Activated effector memory CD4-positive, alpha-beta T cell treated with Interleukin-2 at 50 U/mL for 16 hours (primary cell): ENCODE measurements around the gene M1AP.
"Not testable (repeated sequence)": the region's sequence is repeated elsewhere in the genome, so short reads cannot be mapped to it uniquely, and the experiment has no call there.

Experiments
- DNase-seq: peaks from one replicate; pipeline ENCODE4 v3.0.0-alpha.2; 2020

The M1AP gene

DNA sequence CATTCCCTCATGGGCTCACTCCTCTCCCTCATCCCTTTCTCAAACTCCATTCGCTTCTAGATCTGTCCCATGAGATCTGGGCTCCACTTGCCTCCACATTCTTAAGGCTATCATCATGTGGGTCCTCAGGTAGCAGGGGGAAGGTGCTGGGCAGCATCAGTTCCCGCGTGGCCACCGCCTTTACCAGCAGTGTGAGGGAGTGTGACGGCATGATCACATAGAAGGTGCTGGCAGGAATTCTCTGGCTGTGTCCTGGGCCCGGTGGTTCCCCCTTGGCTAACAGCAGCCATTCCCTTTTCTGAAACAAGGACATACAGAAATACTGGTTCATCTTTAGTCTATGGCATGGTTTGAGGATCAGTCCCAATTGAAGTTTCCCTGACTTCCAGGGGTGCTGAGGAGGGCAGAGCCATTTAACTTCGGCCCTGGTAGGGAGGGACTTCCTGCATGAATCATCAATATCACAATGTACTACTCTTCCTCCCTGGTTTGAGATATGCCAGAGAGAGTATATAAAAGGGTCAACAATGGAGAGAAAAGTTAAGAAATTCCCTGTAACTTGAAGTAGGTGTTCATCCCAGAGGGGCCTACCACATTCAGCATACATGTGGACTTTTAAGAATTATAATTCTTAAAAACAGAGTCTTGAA, 85.9 kb downstream of the M1AP start:
- no peak for DNase-seq

DNA sequence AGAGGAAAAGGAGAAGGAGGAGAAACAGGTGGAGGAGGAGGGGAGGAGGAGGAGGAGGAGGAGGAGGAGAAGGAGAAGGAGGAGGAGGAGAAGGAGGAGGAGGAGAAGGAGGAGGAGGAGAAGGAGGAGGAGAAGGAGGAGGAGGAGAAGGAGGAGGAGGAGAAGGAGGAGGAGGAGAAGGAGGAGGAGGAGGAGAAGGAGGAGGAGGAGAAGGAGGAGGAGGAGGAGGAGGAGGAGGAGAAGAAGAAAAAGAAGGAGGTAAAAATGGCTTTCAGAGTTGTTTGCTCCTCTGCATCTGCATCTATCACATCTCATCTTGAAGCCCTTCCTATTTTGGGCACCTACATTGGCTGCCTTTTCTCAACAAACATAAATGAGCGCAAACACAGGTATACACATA, 87.1 kb downstream of the M1AP start:
- DNase-seq: not testable (repeated sequence)

DNA sequence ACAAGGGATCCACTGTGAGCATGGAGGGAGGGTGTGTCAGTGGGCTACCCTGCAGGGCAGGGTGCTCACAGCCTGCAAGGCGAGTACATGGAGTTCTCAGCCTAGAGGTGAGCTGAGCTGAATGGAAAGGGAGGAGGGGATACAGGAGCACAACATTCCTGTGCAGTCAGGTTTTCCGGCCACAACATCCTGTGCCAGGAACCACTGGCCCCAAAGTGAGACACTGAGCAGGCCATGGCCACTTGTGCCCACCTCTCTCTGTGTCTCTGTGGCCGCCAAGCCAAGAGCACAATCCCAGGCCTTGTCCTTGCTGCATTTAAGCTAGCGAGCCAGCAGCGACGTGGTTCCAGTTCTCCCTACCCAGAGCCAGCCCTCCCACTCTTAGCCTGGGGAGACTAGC, 87.5 kb downstream of the M1AP start:
- no peak for DNase-seq

DNA sequence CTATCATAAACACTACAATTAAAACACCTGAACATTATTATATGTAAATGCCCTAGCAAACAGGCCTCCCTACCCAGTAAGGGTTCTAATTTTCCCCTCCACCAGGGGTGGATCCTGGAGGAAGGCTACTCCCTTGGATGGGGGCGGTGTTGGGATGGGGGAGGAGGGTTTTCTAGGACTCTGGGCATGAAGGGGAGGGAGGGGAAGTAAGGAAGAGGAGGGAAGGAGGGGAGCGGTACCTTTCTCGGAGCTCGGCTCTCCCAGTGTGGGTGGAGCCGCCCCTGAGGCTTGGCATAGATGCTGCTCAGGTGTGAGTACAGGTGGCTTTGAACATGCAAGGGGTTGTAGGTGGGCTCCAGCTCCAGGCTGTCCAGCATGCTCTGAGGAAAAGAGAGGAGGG, 88.2 kb downstream of the M1AP start:
- no peak for DNase-seq

DNA sequence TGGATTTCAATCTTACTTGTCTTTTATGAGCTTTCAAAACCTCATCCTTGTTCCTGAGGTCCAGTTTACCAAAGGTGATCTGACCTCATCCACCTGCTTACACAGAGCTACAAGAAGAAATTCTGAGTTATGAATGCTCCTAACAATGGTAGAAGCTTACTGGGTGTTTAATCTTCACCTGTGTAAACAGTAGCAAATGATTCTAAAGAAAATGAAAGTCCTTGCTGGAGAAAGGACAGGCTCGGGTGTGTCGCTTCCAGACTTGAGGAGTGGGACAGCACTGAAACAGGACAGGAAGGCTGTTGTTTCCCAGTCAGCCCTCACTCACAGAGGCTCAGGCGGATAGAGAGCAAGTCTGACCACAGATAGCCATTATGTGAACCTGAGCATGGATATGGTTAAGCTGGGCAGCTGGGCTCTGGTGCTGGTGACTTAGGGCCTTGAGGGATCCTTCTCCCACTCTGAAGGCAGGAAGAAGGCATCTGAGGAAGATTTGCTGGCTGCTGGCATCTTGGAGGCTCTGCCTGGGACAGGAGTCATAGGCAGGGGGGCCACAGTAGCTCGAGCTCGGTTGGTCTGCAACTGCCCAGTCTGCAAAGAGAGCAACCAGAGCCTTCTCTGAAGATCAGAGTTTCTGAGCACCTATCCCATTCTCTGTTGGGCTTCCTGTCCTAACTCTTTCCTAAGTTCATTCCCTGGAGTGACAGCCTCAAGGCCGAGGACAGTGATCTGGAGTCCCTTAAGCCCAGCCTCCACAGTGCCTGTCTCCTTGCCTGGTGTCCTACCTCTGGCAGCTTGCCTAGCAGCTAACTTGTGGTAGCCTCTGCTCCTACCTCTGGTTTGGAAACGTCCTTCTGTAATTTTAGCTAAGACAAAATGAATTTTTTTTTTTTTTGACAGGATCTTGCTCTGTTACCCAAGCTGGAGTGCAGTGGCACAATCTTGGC, 89.6 kb downstream of the M1AP start:
- no peak for DNase-seq

DNA sequence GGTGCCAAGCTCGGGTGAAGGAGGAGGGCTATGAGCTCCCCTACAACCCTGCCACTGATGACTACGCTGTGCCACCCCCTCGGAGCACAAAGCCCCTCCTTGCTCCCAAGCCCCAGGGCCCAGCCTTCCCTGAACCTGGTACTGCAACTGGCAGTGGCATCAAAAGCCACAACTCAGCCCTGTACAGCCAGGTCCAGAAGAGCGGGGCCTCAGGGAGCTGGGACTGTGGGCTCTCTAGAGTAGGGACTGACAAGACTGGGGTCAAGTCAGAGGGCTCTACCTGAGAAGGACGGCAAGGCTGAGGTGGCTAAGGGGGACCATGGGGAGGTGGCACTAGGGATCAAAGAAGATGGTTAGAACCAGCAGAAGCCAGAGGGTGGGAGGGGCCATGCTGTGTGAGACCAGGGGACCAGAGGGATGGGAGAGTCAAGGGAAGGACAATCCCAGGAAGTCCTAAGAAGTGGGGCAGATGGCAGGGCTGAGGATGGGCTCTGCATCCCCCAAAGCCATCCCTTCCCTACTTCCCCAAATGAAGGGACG, 91.2 kb downstream of the M1AP start:
- no peak for DNase-seq

DNA sequence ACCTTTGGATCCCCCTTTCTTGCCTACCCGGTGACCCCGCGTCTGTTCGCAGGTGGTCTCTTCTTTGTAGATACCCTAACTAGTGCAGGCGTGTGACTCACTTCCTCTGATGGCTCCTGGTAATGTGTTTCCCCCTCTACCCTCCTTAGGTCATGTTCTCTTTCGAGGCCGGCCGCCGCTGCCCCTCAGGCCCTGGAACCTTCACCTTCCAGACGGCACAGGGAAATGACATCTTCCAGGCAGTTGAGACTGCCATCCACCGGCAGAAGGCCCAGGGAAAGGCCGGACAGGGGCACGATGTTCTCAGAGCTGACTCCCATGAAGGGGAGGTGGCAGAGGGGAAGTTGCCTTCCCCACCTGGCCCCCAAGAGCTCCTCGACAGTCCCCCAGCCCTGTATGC, 92.0 kb downstream of the M1AP start:
- DNase-seq: no peak

DNA sequence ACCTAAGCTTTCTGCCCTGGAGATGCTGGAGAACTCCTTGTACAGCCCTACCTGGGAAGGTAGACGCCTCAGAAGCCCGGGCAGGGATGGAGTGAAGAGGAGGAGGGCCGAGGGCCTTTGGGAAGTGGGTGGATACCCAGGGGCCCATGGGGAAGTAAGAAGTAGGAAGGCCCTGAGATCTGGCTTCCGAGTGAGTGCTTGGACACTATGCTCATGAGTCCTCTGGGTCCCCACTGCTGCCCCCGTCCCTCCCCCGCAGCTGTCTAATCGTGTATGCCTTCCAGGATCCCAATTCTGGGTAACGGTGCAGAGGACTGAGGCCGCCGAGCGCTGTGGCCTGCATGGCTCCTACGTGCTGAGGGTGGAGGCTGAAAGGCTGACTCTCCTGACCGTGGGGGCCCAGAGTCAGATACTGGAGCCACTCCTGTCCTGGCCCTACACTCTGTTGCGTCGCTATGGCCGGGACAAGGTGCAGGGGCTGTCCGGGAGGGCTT, 92.5 kb downstream of the M1AP start:
- DNase-seq: no peak

DNA sequence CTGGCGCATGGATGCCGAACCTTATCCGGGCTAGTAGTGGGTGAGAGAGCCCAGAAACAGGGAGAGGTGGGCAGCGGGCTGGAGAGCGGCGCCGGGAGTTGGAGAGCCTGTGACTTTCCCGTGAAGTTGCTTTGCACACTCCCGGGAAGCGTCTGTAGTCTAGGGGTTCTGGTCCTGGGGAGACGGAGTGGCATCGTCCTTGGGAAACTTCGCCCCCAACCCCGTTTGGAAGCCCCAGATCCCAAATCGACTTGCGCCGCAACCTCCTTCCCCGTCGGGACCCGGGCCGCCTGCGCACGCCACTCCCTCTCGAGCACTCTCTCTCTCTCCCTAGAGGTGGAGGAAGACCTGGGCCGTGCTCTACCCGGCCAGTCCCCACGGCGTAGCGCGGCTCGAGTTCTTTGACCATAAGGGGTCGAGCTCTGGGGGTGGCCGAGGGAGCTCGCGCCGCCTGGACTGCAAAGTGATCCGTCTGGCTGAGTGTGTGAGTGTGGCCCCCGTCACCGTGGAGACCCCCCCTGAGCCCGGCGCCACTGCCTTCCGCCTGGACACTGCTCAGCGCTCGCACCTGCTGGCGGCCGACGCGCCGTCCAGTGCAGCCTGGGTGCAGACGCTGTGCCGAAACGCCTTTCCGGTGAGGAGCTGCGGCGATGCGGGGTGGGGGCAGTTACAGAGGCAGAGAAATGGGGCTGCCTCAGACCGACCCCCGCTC, 93.2 kb downstream of the M1AP start:
- peak; percentile 19 for DNase-seq

DNA sequence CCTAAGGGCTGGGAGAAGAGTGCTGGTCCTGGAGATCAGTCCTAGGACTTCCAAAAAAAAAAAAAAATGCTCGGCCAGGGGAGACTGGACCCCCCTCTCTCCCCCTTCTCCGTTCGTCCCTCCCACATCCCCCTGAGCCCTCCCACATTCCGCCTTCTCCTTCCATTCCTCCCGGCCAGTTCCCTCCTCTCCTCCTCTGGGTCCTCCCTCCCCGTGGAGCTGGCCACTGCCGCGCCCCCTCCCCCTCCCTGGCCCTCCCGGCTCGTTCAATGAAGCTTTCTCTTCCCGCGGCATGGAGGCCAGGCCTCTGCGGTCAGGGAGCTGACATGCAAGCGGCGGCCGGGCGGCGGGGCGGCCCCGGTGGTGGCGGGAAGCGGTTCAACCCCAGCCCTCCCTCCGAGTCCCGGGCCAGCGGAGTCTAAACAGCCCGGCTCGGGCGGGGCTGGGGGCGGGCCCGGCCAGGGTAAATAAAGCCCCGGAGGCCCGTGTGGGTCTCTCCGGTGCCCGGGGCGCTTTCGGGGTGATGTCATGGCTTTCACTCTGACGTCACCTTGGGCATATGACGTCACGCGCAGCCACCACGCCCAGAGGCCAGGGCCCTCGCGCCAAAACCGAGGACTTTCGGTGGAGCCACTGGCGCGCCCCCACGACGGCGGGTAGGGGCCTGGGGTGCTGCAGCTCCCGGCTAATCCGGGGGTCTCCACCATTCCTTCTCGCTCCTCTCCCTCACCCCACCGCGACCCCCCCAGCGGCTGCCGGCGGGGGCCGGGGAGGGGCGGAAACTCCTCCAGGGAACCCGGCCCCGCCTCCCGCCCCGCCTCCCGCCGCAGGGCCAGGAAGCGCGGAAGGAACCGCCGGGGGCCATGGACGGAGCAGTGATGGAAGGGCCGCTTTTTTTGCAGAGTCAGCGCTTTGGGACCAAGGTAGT, 94.0 kb downstream of the M1AP start, which contains the start of the genes DOK1 and LOXL3:
Gene DOK1 (plus strand): TSS at position 829 of the 928 bp plus-strand sequence. CDS start 35 bp downstream, at position 864.
Gene LOXL3 (minus strand): TSS at position 51 of the 928 bp plus-strand sequence. CDS start 1,308 bp downstream, outside the sequence.
- peak; percentile 74 for DNase-seq

DNA sequence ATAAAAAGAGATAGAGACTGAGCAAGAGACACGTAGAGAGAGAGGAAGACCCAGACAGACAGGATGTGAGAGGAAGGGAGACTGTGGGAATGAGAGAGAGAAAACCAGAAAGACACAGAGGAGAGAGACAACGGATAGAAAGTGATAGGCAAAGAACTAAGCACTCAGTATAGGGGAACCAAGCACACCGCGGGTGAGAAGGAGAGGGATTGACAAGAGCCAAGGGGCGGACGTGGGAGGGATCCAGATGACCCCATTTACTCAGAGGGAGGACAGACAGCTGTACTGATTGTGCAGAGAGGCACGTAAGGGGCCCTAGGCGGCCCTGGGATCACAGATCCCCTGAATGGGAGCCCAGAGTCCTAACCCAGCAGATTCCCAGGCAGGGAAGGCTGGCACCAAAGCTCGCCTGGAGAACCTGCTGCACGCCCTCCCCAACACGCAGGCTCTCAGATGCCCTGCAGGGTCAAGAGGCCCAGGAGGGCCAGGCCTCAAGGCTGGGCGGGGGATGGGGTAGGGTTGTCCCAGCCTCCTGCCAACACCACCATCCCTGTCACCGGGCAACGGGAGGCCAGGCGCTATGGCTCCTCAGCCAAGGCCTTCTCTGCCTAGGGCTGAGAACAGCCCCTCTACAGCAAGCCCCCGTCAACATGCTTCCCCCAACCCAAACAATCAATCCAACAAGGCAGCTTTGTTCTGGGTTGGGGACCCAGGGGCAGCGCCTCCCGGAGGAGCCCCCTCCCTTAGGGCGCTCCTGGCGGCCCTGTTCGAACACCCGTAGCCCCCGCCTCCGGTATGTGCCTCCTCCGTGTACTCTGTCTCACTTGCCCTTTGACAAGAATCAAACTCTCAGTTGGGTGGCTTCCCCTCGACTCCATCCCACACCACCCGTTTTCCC, 95.0 kb downstream of the M1AP start:
- DNase-seq: no peak

DNA sequence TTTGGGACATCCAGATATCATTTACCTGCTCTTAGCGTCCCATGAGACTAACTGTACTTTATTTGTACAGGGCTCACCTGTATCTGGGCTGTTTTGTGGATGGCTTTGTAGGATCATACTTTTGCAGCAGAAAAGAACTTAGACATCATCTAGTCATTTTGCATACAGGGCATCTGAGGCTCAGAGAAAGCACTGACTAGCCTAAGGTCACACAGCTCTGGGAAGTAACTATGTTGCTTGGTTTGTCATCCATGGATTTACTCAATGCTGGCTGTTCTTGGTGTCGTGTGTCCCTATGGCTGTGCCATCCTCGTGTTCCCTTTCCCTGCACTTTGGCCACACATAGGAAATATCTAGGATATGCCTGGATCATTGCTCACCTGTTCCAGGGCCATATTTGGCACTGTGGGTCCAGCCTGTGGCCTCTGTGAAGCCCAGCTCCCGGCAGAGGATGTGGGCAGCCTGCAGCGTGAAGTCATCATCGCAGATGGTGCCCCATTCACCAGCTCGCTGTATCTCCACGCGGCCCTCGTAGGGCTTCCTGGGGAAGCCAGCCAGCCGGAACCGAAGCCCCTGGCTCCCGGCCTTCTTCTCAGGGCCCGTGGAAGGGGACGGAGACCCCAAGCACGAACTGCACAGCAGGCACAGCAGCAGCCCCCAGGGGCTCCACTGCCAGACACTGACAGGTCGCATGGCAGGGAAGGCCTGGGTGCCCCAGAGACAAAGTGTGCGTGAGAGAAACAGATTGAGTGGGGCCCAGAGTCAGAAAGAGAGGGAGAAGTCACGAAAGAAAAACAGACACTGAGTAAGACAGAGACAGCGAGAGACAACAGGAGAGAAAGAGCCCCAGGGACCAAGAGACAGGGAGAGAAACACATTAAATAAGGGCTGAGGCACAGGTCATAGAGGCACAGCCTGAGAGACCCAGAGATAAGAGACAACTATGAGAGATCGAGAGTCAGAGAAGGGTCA, 95.9 kb downstream of the M1AP start:
- DNase-seq: no peak

DNA sequence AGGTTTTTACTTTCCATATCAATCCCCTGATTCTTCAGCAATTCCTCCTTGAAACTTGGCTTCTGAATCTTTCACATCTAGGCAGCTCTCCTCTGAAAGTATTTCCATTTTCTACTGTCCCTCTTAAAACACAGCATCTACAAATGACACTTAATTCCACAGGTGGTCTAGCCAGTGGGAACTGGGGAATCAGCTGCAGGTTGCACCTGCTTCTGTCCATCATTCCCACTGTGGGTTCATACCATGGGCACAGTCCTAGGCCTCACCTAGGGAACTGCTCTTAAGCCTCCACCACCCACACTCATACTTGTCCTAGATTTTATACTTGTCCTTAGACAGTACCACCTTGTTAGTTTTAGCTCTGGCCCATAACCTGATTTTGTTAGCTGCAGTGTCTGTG, 96.6 kb downstream of the M1AP start:
- DNase-seq: no peak

DNA sequence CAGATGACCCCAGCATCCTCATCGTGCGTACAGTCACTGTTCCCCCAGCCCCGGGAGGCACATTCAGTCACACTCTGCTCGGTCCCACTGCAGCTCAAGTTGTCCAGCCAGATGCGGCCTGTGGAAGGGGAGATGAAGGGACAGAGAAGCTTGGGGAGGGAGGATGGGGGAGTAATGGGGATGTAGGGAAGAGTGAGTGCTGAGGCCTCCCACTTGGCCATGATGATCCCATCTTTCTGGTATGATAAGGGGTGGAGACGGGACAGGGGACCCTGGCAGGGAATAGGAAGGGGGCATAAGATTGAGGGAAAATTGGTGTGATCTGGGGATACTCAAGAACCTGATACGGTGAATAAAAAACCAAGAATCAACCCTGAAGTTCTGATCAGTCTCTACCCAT, 97.9 kb downstream of the M1AP start:
- DNase-seq: no peak

DNA sequence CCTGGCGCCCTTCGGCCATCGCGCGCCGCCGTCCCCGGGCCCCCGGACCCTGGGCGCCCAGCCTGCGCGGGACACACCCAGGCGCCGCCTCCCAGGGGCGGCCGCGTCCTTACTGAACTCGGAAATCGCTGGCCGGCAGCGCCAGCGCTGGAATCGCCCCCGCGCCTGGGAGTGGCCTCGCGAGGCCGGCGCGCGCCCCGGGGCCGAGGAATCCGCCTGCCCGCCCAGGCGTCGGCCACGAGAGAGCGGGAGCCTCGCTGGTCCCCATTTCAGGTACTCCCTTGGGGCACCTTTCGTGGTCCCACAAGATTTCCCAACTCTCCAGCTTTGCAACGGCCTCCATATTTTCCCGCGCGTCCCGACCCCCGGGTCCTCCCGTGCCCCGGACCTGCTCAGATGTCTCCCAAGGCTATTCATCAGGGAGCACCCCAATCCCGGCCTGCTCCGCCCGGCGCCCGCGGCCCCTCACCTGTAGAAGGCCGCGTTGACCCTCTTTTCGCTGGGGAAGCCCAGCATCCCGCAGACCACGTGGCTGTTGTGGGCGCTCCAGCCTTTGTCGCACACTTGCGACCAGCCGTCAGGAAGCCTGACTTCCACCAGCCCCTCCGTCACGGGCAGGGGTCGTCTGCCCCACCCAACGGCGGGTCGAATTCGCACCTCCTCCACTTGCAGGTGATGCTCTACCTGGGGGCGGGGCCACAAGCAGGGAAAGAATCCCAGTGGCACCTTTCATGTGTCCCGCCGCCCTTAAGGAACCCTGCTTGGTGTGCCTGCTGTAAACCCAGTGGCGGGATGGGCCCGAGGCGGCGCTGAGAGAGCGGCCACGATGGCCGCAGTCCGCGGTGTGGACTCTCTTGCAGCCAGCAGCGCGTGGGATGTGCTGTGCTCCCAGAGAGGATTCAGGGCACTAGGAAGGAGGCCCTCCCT, 99.0 kb downstream of the M1AP start:
- DNase-seq: no peak

DNA sequence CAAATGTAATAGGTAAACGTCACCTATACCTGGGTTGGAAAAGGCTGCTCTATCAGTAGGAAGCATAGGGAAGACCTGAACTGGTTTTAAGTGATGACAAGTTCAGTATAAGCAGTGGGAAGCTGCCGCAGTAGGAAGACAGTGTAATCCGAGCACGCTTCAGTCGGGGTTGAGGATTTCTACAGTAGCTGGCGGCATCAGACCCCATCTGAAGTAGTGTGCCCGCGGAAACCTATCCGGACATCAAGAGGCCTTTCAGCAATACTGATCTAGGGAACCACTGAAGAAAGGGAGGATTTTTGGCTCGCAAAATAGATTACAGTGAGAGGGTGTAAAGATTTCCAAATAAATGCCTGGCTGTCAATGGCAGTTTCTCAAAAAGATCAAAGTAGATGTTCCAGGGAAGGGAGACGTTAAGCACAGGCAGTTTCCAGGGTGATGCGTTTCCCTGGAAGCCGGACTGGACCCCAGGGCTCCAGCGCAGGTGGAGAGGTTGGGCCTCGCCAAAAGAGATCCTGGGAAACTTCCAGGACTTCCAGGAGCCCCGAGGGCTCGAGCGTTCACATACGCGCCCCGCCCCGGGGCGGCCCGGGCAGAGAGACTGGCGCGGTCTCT, 99.7 kb downstream of the M1AP start:
- DNase-seq: no peak

DNA sequence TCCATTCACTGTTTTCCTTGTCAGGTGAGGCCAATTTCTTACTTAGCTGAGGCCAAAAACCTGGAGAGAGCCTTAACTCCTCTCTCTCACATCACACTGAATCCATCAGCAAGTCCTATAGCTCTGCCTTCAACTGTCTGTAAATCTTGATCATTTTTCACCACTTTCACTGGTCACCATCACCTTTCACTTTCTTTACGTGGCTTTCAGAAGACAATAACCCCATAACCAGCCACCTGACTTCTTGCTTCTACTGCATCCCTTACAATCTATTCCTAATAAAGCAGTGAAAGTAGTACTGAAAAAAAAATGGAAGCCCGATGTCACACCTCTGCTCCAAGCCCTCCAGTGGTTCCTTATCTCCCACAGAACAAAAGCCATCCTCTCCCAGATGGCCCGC, 102.1 kb downstream of the M1AP start:
- DNase-seq: no peak

DNA sequence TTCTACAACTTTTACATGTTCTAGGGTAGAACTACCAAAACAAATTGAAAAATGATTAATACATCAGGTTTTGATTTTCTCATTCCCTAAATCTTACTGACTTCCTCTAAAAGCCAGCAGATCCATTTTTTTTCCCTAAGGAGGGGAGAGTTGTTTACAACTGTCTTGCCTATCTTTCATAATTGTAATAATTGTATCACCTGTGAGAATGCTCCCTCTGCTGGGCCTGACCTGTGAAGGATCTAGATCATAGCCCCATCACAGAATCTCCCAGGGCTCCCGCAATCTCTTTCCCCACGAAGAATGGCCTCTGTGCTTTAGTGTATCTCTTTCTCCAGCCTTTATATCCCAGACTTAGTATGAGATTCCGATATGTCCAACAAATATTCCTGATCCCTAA, 103.5 kb downstream of the M1AP start:
- no peak for DNase-seq
